Activated naive CD4-positive, alpha-beta T cell treated with anti-CD3 and anti-CD28 coated beads for 36 hours (primary cell): ENCODE measurements around the gene KANK2. TPM values are rescaled to one million over a fixed set of nuclear protein-coding genes. Genes with fewer than 3 reads are reported as not detected.
"Not testable (repeated sequence)": the region's sequence is repeated elsewhere in the genome, so short reads cannot be mapped to it uniquely, and the experiment has no call there.

Experiments used
- CTCF ChIA-PET: fragments of 350-600 bp; sonication (Branson Sonifier 250); formaldehyde crosslinking; loops from one replicate; lab custom pipeline; 2021; ENCODE audit warnings: antibody characterized with exemption; lab: Charles Lee
- DNase-seq: peaks from one replicate; pipeline ENCODE4 v3.0.0-alpha.2; 2020
- H3K27ac Mint-ChIP-seq: one replicate; pipeline ENCODE4 v1.8.0; 2021; ENCODE audit warnings: mild to moderate bottlenecking, mixed read lengths
- H3K27me3 Mint-ChIP-seq: one replicate; pipeline ENCODE4 v1.8.0; 2021; ENCODE audit warnings: low read depth, mixed read lengths
- H3K36me3 Mint-ChIP-seq: one replicate; pipeline ENCODE4 v1.8.0; 2021; ENCODE audit warnings: low read depth, mixed read lengths
- H3K4me1 Mint-ChIP-seq: one replicate; pipeline ENCODE4 v1.8.0; 2021; ENCODE audit warnings: low read depth, mixed read lengths
- H3K4me3 Mint-ChIP-seq: one replicate; pipeline ENCODE4 v1.8.0; 2021; ENCODE audit warnings: mild to moderate bottlenecking, moderate library complexity, mixed read lengths
- H3K9me3 Mint-ChIP-seq: one replicate; pipeline ENCODE4 v1.8.0; 2021; ENCODE audit warnings: mixed read lengths
- intact Hi-C: fragments of 100-400 bp; cut with micrococcal nuclease; formaldehyde crosslinking; loops from one replicate; pipeline ENCODE4 v1.15.1; 2023
- total RNA-seq, 2 experiments: library from RNA; stranded (reverse); gene quantifications; one replicate each; pipeline ENCODE4 v1.2.3, GENCODE V29; 2021

The KANK2 gene
- total RNA-seq, 2 experiments from 2014 or later, result 1.5 to 2.0 TPM

- Mint-ChIP-seq H3K4me3 (no peak overlapping the region), H3K27me3 (no peaks in the 10 kb centered on the region), H3K4me1 (peaks cover 18% of the 10 kb centered on the region), H3K9me3 (peaks cover 2% of the 10 kb centered on the region), H3K36me3 (peaks cover 19% of the 10 kb centered on the region), H3K27ac (no peak overlapping the region)
- CTCF ChIA-PET, result no interaction called here
- DNase-seq, result no peak
- intact Hi-C loops, result no loop called here
Observed at GRCh38 chr19:11141937-11142527, 55.3 kb downstream of the KANK2 start.

- intact Hi-C loops, result no loop called here
- peaks cover 8% of the 10 kb centered on the region for H3K36me3 Mint-ChIP-seq
- no peaks in the 10 kb centered on the region for H3K9me3 Mint-ChIP-seq
- no peak overlapping the region for H3K4me3 Mint-ChIP-seq
- no peak for DNase-seq
- H3K27me3 Mint-ChIP-seq, result no peaks in the 10 kb centered on the region
- CTCF ChIA-PET, result interaction anchor here (0.7 kb wide), 1 partner anchor 237 kb away, joined by 4 read pairs; no protein-coding TSS in a partner anchor
- H3K27ac Mint-ChIP-seq, result no peak overlapping the region
- H3K4me1 Mint-ChIP-seq, result peaks cover 18% of the 10 kb centered on the region
Observed at GRCh38 chr19:11140896-11141295, 56.4 kb downstream of the KANK2 start.

- H3K9me3 Mint-ChIP-seq, H3K27ac Mint-ChIP-seq, DNase-seq, H3K36me3 Mint-ChIP-seq, intact Hi-C loops, H3K4me3 Mint-ChIP-seq, H3K27me3 Mint-ChIP-seq: not testable (repeated sequence)
- CTCF ChIA-PET, result interaction anchor here (0.7 kb wide), 1 partner anchor 111 kb away, joined by 3 read pairs; no protein-coding TSS in a partner anchor
- peaks cover 18% of the 10 kb centered on the region for H3K4me1 Mint-ChIP-seq
Observed at GRCh38 chr19:11140023-11140538, 57.3 kb downstream of the KANK2 start.

GRCh38 chr19:11138601-11139300 is 58.6 kb downstream of the KANK2 start:
- intact Hi-C loops, result no loop called here
- DNase-seq, result no peak
- Mint-ChIP-seq H3K27ac (no peak overlapping the region), H3K9me3 (no peaks in the 10 kb centered on the region), H3K4me1 (peaks cover 18% of the 10 kb centered on the region), H3K27me3 (no peaks in the 10 kb centered on the region), H3K4me3 (no peak overlapping the region), H3K36me3 (peaks cover 2% of the 10 kb centered on the region)
- CTCF ChIA-PET, result interaction anchor here (0.6 to 2.2 kb wide), 6 partner anchors 14 to 122 kb away, joined by 3 to 6 read pairs (median 3); no protein-coding TSS in a partner anchor

- Mint-ChIP-seq H3K27ac (no peak overlapping the region), H3K9me3 (no peaks in the 10 kb centered on the region), H3K27me3 (no peaks in the 10 kb centered on the region), H3K4me1 (peaks cover 10% of the 10 kb centered on the region), H3K4me3 (peak overlapping the region; percentile 61), H3K36me3 (peaks cover 7% of the 10 kb centered on the region)
- peak; percentile 70 for DNase-seq
- CTCF ChIA-PET, result interaction anchor here (0.6 to 2.2 kb wide), 7 partner anchors 12 to 123 kb away, joined by 3 to 6 read pairs (median 3); no protein-coding TSS in a partner anchor
- intact Hi-C loops, result loop anchor here (1.0 to 2.0 kb wide), 2 partner anchors 66 to 345 kb away; no protein-coding TSS in a partner anchor
Observed at GRCh38 chr19:11137542-11138384, 59.6 kb downstream of the KANK2 start.

GRCh38 chr19:11136400-11137101 is 60.8 kb downstream of the KANK2 start:
- H3K9me3 Mint-ChIP-seq, result no peaks in the 10 kb centered on the region
- no peaks in the 10 kb centered on the region for H3K27me3 Mint-ChIP-seq
- intact Hi-C loops, result loop anchor here (1.0 to 2.0 kb wide), 2 partner anchors 67 to 346 kb away; no protein-coding TSS in a partner anchor
- peaks cover 10% of the 10 kb centered on the region for H3K4me1 Mint-ChIP-seq
- H3K36me3 Mint-ChIP-seq, result peaks cover 15% of the 10 kb centered on the region
- DNase-seq, result no peak
- H3K4me3 Mint-ChIP-seq, result no peak overlapping the region
- CTCF ChIA-PET, result interaction anchor here (0.6 to 2.2 kb wide), 4 partner anchors 10 to 67 kb away, joined by 3 to 6 read pairs (median 3); no protein-coding TSS in a partner anchor
- no peak overlapping the region for H3K27ac Mint-ChIP-seq

GRCh38 chr19:11131471-11131870 is 65.9 kb downstream of the KANK2 start:
- H3K27ac Mint-ChIP-seq, result no peak overlapping the region
- CTCF ChIA-PET, result no interaction called here

GRCh38 chr19:11130824-11131455 is 66.4 kb downstream of the KANK2 start:
- Mint-ChIP-seq H3K4me3 (no peak overlapping the region), H3K9me3 (no peaks in the 10 kb centered on the region), H3K36me3 (peaks cover 45% of the 10 kb centered on the region), H3K4me1 (no peaks in the 10 kb centered on the region), H3K27ac (no peak overlapping the region), H3K27me3 (no peaks in the 10 kb centered on the region)
- CTCF ChIA-PET, result interaction anchor here (0.7 kb wide), 1 partner anchor 97 kb away, joined by 3 read pairs; no protein-coding TSS in a partner anchor
- intact Hi-C loops, result loop anchor here (1.0 to 2.0 kb wide), 2 partner anchors 95 to 194 kb away; no protein-coding TSS in a partner anchor
- peak; percentile 84 for DNase-seq

More at GRCh38 chr19:11131471-11131870, 65.9 kb downstream of the KANK2 start:
- Mint-ChIP-seq H3K27me3 (no peaks in the 10 kb centered on the region), H3K4me1 (no peaks in the 10 kb centered on the region), H3K4me3 (no peak overlapping the region), H3K36me3 (peaks cover 41% of the 10 kb centered on the region), H3K9me3 (no peaks in the 10 kb centered on the region)
- no peak for DNase-seq
- intact Hi-C loops, result loop anchor here (1.0 to 2.0 kb wide), 2 partner anchors 95 to 195 kb away; no protein-coding TSS in a partner anchor

- H3K9me3 Mint-ChIP-seq, result no peaks in the 10 kb centered on the region
- intact Hi-C loops, result no loop called here
Observed at GRCh38 chr19:11127905-11128304, 69.4 kb downstream of the KANK2 start.

GRCh38 chr19:11125994-11126685 is 71.2 kb downstream of the KANK2 start:
- intact Hi-C loops, result no loop called here
- Mint-ChIP-seq H3K4me1 (no peaks in the 10 kb centered on the region), H3K27me3 (no peaks in the 10 kb centered on the region), H3K4me3 (no peak overlapping the region), H3K27ac (peak overlapping the region; percentile 18), H3K9me3 (no peaks in the 10 kb centered on the region), H3K36me3 (peaks cover 45% of the 10 kb centered on the region)
- DNase-seq, result peak; percentile 88
- CTCF ChIA-PET, result interaction anchor here (0.6 to 2.2 kb wide), 27 partner anchors 9 to 1243 kb away, joined by 3 to 24 read pairs (median 4); partner anchors contain the start of gene LDLR

More at GRCh38 chr19:11127905-11128304, 69.4 kb downstream of the KANK2 start:
- Mint-ChIP-seq H3K4me3 (no peak overlapping the region), H3K27ac (no peak overlapping the region), H3K36me3 (peaks cover 48% of the 10 kb centered on the region), H3K27me3 (no peaks in the 10 kb centered on the region), H3K4me1 (no peaks in the 10 kb centered on the region)
- DNase-seq, result no peak
- CTCF ChIA-PET, result interaction anchor here (0.5 to 3.2 kb wide), 3 partner anchors 16 to 92 kb away, joined by 3 to 12 read pairs (median 4); no protein-coding TSS in a partner anchor
